C4-2B (cell line): ENCODE measurements around the gene DENND1C.

Experiments
- ZFX ChIP-seq: fragments of 450-650 bp; IDR thresholded peaks from 2 replicates; pipeline ENCODE4 v1.6.1; 2017
- TF ChIP-seq, protein P1 (sequence below): fragments of 450-650 bp; conservative IDR thresholded peaks from 2 replicates; pipeline ENCODE4 v1.5.1; 2017; ENCODE audit warnings: mild to moderate bottlenecking

DNA sequence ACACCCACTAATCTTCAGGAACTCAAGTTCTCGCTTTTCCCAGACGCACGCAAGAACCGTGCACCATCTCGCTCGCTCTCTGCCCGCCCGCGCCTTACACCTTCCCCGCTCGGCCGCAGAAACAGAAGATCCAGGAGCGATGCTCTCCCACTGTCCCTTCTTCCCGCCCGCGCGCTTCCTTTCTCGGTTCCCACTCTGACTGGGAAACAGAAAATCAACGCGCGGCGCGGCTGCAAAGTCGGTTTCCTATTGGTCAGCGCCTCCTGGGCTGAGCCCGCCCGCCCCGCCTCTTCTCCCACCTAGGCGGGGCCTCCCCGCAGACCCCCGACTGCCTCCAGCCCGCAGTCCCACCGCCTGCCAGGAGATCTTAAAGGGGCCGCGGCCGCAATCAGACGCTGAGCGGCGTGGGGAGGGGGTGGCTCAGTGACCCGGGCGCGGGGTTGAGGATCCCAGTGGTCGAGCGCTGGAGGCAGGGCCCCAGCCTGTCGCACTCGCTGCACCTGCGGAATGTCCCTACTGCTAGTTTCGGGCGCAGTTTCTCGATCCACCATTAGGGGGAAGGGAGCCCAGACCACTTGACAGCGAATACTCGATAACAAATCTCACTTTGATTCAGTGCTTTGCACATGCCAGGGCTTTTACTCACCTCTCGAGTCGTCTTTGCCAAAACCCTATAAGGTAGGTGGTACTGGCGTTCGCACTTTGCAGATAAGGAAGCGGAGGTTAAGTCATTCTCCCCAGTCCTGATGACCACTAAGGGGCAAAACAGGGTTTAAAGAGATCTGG lies 21.3 kb downstream of the DENND1C start:
- TF ChIP-seq, protein P1, sequence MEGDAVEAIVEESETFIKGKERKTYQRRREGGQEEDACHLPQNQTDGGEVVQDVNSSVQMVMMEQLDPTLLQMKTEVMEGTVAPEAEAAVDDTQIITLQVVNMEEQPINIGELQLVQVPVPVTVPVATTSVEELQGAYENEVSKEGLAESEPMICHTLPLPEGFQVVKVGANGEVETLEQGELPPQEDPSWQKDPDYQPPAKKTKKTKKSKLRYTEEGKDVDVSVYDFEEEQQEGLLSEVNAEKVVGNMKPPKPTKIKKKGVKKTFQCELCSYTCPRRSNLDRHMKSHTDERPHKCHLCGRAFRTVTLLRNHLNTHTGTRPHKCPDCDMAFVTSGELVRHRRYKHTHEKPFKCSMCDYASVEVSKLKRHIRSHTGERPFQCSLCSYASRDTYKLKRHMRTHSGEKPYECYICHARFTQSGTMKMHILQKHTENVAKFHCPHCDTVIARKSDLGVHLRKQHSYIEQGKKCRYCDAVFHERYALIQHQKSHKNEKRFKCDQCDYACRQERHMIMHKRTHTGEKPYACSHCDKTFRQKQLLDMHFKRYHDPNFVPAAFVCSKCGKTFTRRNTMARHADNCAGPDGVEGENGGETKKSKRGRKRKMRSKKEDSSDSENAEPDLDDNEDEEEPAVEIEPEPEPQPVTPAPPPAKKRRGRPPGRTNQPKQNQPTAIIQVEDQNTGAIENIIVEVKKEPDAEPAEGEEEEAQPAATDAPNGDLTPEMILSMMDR, result peak; percentile 74
- TF ChIP-seq ZFX, result no peak
